ENCODE data around the gene TAOK3.

GRCh38 chr12:118307069-118307954 is 65.4 kb downstream of the TAOK3 start:
- TF ChIP-seq EZH2 (IDR thresholded peaks at IDR 0.05) (no peak), POLR2AphosphoS5 (IDR thresholded peaks at IDR 0.05; ENCODE audit: borderline replicate concordance, low read depth, low read length) (no peak), FOXP2 (optimal IDR thresholded peaks at IDR 0.05; ENCODE audit: control extremely low read depth, extremely low read length, insufficient read depth) (no peak)
